ENCODE results near the gene MED13L. TPM values are rescaled to one million over a fixed set of nuclear protein-coding genes. Genes with fewer than 3 reads are reported as not detected.
A peak's percentile ranks its signal among the peaks of the same experiment; 100 is the strongest.
"Not testable (repeated sequence)": the region's sequence is repeated elsewhere in the genome, so short reads cannot be mapped to it uniquely, and the experiment has no call there.

Gene MED13L
- total RNA-seq, 1 donor from 2014 or later = 179 TPM

DNA sequence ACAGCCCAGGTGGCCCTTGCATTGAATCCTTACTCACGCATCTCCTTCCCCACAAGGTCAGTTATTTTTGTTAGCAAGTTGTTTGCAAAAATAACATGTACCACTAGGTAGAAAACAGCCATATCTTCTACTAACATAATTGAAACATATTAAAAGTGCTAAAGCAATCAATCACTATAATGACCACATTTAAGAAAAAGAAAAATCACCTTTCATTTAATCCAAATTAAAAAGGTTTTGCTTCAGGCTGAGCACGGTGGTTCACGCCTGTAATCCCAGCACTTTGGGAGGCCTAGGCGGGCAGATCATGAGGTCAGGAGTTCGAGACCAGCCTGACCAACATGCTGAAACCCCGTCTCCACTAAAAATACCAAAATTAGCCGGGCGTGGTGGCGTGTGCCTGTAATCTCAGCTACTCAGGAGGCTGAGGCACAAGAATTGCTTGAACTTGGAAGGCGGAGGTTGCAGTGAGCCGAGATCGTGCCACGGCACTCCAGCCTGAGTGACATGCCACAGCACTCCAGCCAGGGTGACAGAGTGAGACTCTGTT lies 38.8 kb downstream of the MED13L start:
- not testable (repeated sequence) for H3K9me3 ChIP-seq (ENCODE audit: control insufficient read depth in 3 of 3, low read length in 3 of 3); H3K27me3 ChIP-seq (ENCODE audit: control insufficient read depth in 3 of 3, insufficient read depth in 3 of 3, low read length in 3 of 3); H3K9ac ChIP-seq (ENCODE audit: low read depth in 1 of 3, low read length in 3 of 3); H3K4me3 ChIP-seq (ENCODE audit: low read length in 3 of 3); H3K27ac ChIP-seq (ENCODE audit: low read depth, low read length); H3K36me3 ChIP-seq (ENCODE audit: control insufficient read depth in 3 of 3, insufficient read depth in 3 of 3, low read length in 3 of 3)
- peaks cover 18 to 26% (median 24%) of the 10 kb centered on the region in 3 donors for H3K4me1 ChIP-seq (ENCODE audit: control insufficient read depth in 3 of 3, insufficient read depth in 3 of 3, low read length in 3 of 3)

DNA sequence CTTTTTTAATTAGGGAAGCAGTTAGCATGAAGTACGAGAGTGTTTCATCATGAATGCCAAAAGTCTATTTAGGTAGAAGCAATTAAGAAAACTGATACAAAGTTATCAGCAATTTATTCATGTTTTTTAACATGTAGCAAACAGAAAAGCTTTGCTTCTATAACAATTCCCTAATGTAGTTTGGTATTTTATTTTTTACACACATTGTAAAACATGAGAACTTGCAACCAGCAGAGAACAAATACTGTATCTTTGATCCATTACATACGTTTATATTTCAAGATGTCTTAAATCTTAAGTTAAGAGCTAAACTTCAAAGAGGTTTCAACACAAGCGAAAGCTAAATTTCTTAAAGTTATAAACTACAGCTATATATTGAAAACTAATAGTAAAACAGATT lies 39.3 kb downstream of the MED13L start:
- Histone ChIP-seq H3K4me1 (ENCODE audit: control insufficient read depth in 3 of 3, insufficient read depth in 3 of 3, low read length in 3 of 3) (peaks cover 14 to 22% (median 19%) of the 10 kb centered on the region in 3 donors), H3K9ac (ENCODE audit: low read depth in 1 of 3, low read length in 3 of 3) (no peak overlapping the region)

DNA sequence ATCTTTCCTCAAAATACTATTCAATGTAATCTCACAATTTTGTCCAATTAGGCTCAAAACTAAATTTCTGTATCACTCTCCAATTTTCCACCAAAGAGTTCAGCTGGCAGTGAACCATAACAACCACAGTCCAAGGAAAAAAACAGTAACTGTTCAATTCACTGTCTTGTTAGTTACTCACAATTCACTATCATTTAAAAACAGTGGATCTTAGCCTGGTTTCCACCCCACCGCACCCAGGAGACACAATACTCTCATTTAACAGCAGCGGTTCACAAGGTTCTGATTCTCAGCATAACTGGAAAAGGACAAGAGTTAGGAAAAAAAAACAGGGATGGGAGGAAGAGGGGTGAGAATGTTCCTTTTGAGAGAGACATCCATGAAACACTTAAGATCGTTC lies 40.5 kb downstream of the MED13L start:
- Histone ChIP-seq H3K27ac (ENCODE audit: low read depth, low read length) (no peak overlapping the region), H3K4me1 (ENCODE audit: control insufficient read depth in 3 of 3, insufficient read depth in 3 of 3, low read length in 3 of 3) (peaks cover 9 to 24% (median 14%) of the 10 kb centered on the region in 3 donors), H3K9ac (ENCODE audit: low read depth in 1 of 3, low read length in 3 of 3) (no peak overlapping the region)

More for the DNA sequence above, 39.3 kb downstream of the MED13L start:
- H3K36me3 ChIP-seq (ENCODE audit: control insufficient read depth in 3 of 3, insufficient read depth in 3 of 3, low read length in 3 of 3) = no peaks in the 10 kb centered on the region
- no peaks in the 10 kb centered on the region for H3K27me3 ChIP-seq (ENCODE audit: control insufficient read depth in 3 of 3, insufficient read depth in 3 of 3, low read length in 3 of 3)
- H3K27ac ChIP-seq (ENCODE audit: low read depth, low read length) = no peak overlapping the region
- no peak overlapping the region for H3K4me3 ChIP-seq (ENCODE audit: low read length in 3 of 3)
- no peaks in the 10 kb centered on the region for H3K9me3 ChIP-seq (ENCODE audit: control insufficient read depth in 3 of 3, low read length in 3 of 3)

DNA sequence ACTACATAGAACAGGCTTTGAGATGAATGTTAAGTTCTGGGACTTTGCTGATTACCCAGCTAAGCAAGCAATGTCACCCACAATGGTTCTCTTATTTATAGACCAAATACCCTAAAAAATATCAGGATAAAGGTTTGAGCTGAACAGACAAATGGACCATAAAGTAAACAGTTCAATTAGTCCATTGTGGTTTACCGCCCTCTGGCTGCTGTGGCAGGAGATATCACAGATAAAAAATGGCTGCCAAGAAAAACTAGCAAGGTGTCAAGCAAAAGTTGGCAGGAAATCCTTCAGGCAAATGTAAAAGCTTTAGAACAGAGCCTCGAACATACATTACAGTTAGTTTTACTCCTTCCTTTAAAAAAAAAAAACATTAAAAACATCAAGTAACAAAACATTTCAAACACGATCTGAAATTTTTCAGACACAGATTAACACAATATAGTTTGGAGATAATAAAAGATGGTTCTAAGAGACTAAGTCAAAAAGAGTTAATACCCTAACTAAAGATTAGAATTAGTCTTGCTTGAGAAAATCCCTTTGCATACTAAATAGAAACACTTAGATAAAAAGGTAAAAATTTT lies 41.3 kb downstream of the MED13L start:
- peaks cover 8 to 24% (median 9%) of the 10 kb centered on the region in 3 donors for H3K4me1 ChIP-seq (ENCODE audit: control insufficient read depth in 3 of 3, insufficient read depth in 3 of 3, low read length in 3 of 3)
- H3K27ac ChIP-seq (ENCODE audit: low read depth, low read length) = no peak overlapping the region
- H3K4me3 ChIP-seq (ENCODE audit: low read length in 3 of 3) = no peak overlapping the region

More for the DNA sequence above, 40.5 kb downstream of the MED13L start:
- no peaks in the 10 kb centered on the region for H3K36me3 ChIP-seq (ENCODE audit: control insufficient read depth in 3 of 3, insufficient read depth in 3 of 3, low read length in 3 of 3)
- no peaks in the 10 kb centered on the region for H3K27me3 ChIP-seq (ENCODE audit: control insufficient read depth in 3 of 3, insufficient read depth in 3 of 3, low read length in 3 of 3)
- no peak overlapping the region for H3K4me3 ChIP-seq (ENCODE audit: low read length in 3 of 3)
- no peaks in the 10 kb centered on the region for H3K9me3 ChIP-seq (ENCODE audit: control insufficient read depth in 3 of 3, low read length in 3 of 3)

DNA sequence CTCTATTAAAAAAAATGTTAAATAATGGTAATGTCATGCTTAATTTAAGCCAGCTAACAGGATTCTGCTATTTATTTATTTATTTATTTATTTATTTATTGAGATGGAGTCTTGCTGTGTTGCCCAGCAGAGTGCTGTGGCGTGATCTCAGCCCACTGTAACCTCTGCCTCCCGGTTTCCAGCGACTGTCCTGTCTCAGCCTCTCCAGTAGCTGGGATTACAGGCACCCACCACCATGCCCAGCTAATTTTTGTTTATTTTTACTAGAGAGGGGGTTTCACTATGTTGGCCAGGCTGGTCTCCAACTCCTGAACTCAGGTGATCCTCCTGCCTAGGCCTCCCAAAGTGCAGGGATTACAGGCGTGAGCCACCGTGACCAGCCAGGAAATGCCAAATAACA lies 43.3 kb downstream of the MED13L start:
- H3K27ac ChIP-seq (ENCODE audit: low read depth, low read length); H3K9ac ChIP-seq (ENCODE audit: low read depth in 1 of 3, low read length in 3 of 3); H3K9me3 ChIP-seq (ENCODE audit: control insufficient read depth in 3 of 3, low read length in 3 of 3); H3K4me3 ChIP-seq (ENCODE audit: low read length in 3 of 3); H3K36me3 ChIP-seq (ENCODE audit: control insufficient read depth in 3 of 3, insufficient read depth in 3 of 3, low read length in 3 of 3); H3K27me3 ChIP-seq (ENCODE audit: control insufficient read depth in 3 of 3, insufficient read depth in 3 of 3, low read length in 3 of 3): not testable (repeated sequence)
- H3K4me1 ChIP-seq (ENCODE audit: control insufficient read depth in 3 of 3, insufficient read depth in 3 of 3, low read length in 3 of 3) = peaks cover 8 to 24% (median 9%) of the 10 kb centered on the region in 3 donors

More for the DNA sequence above, 41.3 kb downstream of the MED13L start:
- Histone ChIP-seq H3K9me3 (ENCODE audit: control insufficient read depth in 3 of 3, low read length in 3 of 3) (no peaks in the 10 kb centered on the region), H3K36me3 (ENCODE audit: control insufficient read depth in 3 of 3, insufficient read depth in 3 of 3, low read length in 3 of 3) (no peaks in the 10 kb centered on the region), H3K27me3 (ENCODE audit: control insufficient read depth in 3 of 3, insufficient read depth in 3 of 3, low read length in 3 of 3) (no peaks in the 10 kb centered on the region), H3K9ac (ENCODE audit: low read depth in 1 of 3, low read length in 3 of 3) (no peak overlapping the region)

DNA sequence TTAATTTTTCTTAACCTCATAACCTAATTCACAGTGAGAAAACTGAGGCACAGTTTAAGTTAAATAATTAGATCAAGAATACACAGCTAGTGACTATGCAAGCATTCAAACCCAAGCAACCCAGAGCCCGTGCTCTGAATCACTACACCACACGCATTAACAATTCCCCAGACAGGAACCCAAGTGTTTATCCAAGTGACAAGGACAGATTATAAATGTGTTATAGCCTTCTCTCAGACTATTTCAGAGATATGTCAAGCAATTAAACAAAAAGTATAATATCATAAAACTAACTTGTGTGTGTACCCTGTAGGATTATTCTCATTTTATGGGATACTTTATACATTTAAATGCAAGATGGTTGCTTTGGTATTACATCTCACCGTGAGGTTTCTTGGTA lies 43.8 kb downstream of the MED13L start:
- Histone ChIP-seq H3K9ac (ENCODE audit: low read depth in 1 of 3, low read length in 3 of 3) (no peak overlapping the region), H3K4me3 (ENCODE audit: low read length in 3 of 3) (no peak overlapping the region), H3K27me3 (ENCODE audit: control insufficient read depth in 3 of 3, insufficient read depth in 3 of 3, low read length in 3 of 3) (no peaks in the 10 kb centered on the region), H3K4me1 (ENCODE audit: control insufficient read depth in 3 of 3, insufficient read depth in 3 of 3, low read length in 3 of 3) (peaks cover 8 to 22% (median 9%) of the 10 kb centered on the region in 3 donors), H3K36me3 (ENCODE audit: control insufficient read depth in 3 of 3, insufficient read depth in 3 of 3, low read length in 3 of 3) (no peaks in the 10 kb centered on the region), H3K27ac (ENCODE audit: low read depth, low read length) (no peak overlapping the region), H3K9me3 (ENCODE audit: control insufficient read depth in 3 of 3, low read length in 3 of 3) (no peaks in the 10 kb centered on the region)

DNA sequence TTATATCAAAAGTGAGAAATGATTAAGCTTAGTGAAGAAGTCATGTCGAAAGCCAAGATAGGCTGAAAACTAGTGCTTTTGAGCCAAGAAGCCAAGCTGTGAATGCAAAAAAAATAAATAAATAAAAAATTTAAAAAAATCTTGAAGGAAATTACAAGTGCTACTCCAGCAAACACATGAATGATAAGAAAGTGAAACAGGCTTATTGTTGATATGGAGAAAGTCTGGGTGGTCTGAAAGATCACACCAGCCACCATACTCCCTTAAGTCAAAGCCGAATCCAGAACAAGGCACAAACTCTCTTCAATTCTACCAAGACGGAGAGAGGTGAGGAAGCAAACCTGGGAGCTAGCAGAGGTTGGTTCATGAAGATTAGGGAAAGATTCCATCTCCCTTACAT lies 49.7 kb downstream of the MED13L start:
- Histone ChIP-seq H3K4me1 (ENCODE audit: control insufficient read depth in 3 of 3, insufficient read depth in 3 of 3, low read length in 3 of 3) (peaks cover 0 to 8% (median 3%) of the 10 kb centered on the region in 3 donors), H3K27me3 (ENCODE audit: control insufficient read depth in 3 of 3, insufficient read depth in 3 of 3, low read length in 3 of 3) (no peaks in the 10 kb centered on the region), H3K4me3 (ENCODE audit: low read length in 3 of 3) (no peak overlapping the region), H3K9me3 (ENCODE audit: control insufficient read depth in 3 of 3, low read length in 3 of 3) (no peaks in the 10 kb centered on the region), H3K36me3 (ENCODE audit: control insufficient read depth in 3 of 3, insufficient read depth in 3 of 3, low read length in 3 of 3) (no peaks in the 10 kb centered on the region), H3K9ac (ENCODE audit: low read depth in 1 of 3, low read length in 3 of 3) (no peak overlapping the region), H3K27ac (ENCODE audit: low read depth, low read length) (no peak overlapping the region)

DNA sequence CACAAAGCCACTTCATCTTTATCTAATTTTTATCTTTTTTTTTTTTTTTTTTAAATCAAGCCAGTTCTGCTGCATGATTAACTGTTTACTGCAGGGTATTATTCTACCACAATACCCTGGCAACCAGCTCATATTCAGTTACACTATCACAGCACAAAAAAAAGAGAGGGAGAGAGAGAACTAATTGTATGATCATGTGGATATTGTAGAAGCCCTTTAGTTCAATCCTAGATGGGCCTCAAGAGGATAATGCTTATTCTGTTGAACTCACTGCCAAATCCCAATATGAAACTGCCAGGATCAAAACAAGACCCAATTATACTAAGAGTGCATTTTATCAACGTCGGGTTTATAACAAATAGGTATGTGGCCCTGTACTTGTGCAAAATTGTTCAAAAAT lies 51.5 kb downstream of the MED13L start:
- Histone ChIP-seq H3K36me3 (ENCODE audit: control insufficient read depth in 3 of 3, insufficient read depth in 3 of 3, low read length in 3 of 3) (no peaks in the 10 kb centered on the region), H3K9me3 (ENCODE audit: control insufficient read depth in 3 of 3, low read length in 3 of 3) (no peaks in the 10 kb centered on the region), H3K9ac (ENCODE audit: low read depth in 1 of 3, low read length in 3 of 3) (no peak overlapping the region), H3K27ac (ENCODE audit: low read depth, low read length) (no peak overlapping the region), H3K4me1 (ENCODE audit: control insufficient read depth in 3 of 3, insufficient read depth in 3 of 3, low read length in 3 of 3) (peaks cover 4 to 9% (median 7%) of the 10 kb centered on the region in 3 donors), H3K4me3 (ENCODE audit: low read length in 3 of 3) (no peak overlapping the region), H3K27me3 (ENCODE audit: control insufficient read depth in 3 of 3, insufficient read depth in 3 of 3, low read length in 3 of 3) (no peaks in the 10 kb centered on the region)

DNA sequence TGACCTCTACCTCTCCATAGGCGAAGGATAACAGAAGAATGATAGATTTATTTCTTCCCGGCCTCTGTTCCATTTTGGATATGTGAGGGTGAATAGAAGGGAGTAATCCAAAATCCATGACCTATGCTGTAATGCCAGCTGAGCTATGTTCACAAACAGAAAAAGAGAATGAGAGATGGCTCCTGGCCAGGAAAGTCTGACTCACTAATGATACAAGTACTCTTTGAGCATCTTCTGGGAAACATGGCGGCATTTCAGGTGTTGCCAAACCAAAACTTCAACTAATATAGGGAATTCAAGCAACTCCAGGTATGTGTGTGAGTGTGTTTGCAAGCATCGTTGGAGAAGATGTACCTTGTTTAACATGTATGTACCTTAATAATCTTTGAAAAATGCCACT lies 55.1 kb downstream of the MED13L start:
- peak overlapping the region; percentile 43 for H3K27ac ChIP-seq (ENCODE audit: low read depth, low read length)
- H3K36me3 ChIP-seq (ENCODE audit: control insufficient read depth in 3 of 3, insufficient read depth in 3 of 3, low read length in 3 of 3) = no peaks in the 10 kb centered on the region
- no peaks in the 10 kb centered on the region for H3K27me3 ChIP-seq (ENCODE audit: control insufficient read depth in 3 of 3, insufficient read depth in 3 of 3, low read length in 3 of 3)
- no peak overlapping the region for H3K9ac ChIP-seq (ENCODE audit: low read depth in 1 of 3, low read length in 3 of 3)
- H3K4me1 ChIP-seq (ENCODE audit: control insufficient read depth in 3 of 3, insufficient read depth in 3 of 3, low read length in 3 of 3) = peaks cover 7 to 11% (median 11%) of the 10 kb centered on the region in 3 donors
- H3K4me3 ChIP-seq (ENCODE audit: low read length in 3 of 3) = no peak overlapping the region
- H3K9me3 ChIP-seq (ENCODE audit: control insufficient read depth in 3 of 3, low read length in 3 of 3) = no peaks in the 10 kb centered on the region

DNA sequence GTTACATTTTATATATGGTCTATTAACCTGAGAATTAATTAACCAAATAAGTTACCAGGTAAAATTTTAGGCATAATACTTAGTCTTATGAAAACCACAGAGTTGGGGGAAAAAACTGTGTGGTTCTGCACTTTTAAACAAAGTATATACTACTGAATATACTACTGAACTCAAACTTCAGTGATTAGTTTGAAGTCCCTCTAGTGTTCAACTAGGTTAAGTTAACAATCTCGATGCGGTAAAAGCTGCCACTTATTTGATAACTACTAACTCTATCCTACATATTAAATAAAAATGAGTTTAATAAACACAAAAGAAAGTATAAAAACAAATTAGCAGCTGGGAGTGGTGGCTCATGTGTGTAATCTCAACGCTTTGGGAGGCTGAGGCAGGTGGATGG lies 56.7 kb downstream of the MED13L start:
- Histone ChIP-seq H3K9ac (ENCODE audit: low read depth in 1 of 3, low read length in 3 of 3) (no peak overlapping the region), H3K27ac (ENCODE audit: low read depth, low read length) (no peak overlapping the region), H3K27me3 (ENCODE audit: control insufficient read depth in 3 of 3, insufficient read depth in 3 of 3, low read length in 3 of 3) (no peaks in the 10 kb centered on the region), H3K4me1 (ENCODE audit: control insufficient read depth in 3 of 3, insufficient read depth in 3 of 3, low read length in 3 of 3) (peaks cover 9 to 16% (median 11%) of the 10 kb centered on the region in 3 donors), H3K36me3 (ENCODE audit: control insufficient read depth in 3 of 3, insufficient read depth in 3 of 3, low read length in 3 of 3) (no peaks in the 10 kb centered on the region), H3K9me3 (ENCODE audit: control insufficient read depth in 3 of 3, low read length in 3 of 3) (no peaks in the 10 kb centered on the region), H3K4me3 (ENCODE audit: low read length in 3 of 3) (no peak overlapping the region)

All from skeletal muscle tissue (tissue), 4 donors.